Measurements from ENCODE around the gene PDE6H. TPM values are rescaled to one million over a fixed set of nuclear protein-coding genes. Genes with fewer than 3 reads are reported as not detected.

The PDE6H gene
- total RNA-seq, 1 experiment from 2014 or later: not detected

DNA sequence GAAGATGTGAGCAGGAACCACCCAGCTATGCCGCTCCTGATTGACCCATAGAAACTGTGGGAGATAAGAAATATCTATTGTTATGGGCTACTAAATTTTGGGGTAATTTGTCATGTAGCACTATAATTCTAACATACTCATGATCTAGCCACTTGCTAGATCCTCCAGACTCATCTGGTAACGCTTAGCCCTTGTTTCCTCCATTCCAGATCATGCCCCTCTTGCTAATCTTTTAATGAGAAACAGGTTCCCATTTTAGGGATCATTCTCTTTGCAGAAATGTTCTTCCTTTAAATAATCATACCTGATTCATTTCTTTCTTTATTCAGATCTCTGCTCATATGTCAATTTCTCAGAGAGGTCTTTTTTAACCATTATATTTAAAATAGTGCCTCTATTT is 7.6 kb upstream of the PDE6H start:
- intact Hi-C loops (cut with micrococcal nuclease; ENCODE audit: unreplicated experiment): no loop called here

DNA sequence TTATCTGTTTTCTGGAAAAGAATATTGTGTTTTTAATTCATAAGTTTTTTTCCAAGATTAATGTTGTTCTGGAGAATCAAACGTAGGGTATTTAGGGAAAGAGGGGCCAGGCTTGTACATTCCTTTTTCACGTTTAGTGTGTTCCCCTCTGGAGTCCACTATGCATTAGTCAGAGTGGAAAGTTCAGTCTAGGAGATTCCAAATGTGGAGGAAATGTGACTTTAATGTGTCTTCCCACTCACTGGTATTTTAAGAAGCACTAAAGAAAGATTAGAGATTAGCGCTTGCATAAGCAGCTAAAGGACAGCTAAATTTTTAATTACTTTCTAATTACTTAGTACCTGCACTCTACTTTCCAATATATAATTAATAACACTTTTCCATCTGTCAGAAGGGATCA is 4.4 kb upstream of the PDE6H start:
- intact Hi-C loops (cut with micrococcal nuclease; ENCODE audit: unreplicated experiment): no loop called here
- POLR2A ChIA-PET (ENCODE audit: low non-redundant PET): no interaction called here
- Histone ChIP-seq H3K36me3 (ENCODE audit: insufficient read depth, low read length, poor library complexity, severe bottlenecking) (no peaks in the 10 kb centered on the region), H3K4me3 (ENCODE audit: low read depth, low read length, poor library complexity, severe bottlenecking) (no peak overlapping the region), H3K9me3 (ENCODE audit: low read depth, low read length, poor library complexity, severe bottlenecking) (no peaks in the 10 kb centered on the region), H3K27ac (ENCODE audit: low read depth, low read length, poor library complexity, severe bottlenecking) (no peak overlapping the region), H3K4me1 (ENCODE audit: insufficient read depth, low read length, poor library complexity, severe bottlenecking) (peaks cover 8% of the 10 kb centered on the region), H3K27me3 (replicated peaks; ENCODE audit: insufficient read depth, low read depth, low read length, poor library complexity) (no peaks in the 10 kb centered on the region)
- BruUV-seq (replicated peaks): no TSS peak
- no peak for DNase-seq (ENCODE audit: low spot score)
- CTCF ChIA-PET: no interaction called here
- TF ChIP-seq, protein P1, sequence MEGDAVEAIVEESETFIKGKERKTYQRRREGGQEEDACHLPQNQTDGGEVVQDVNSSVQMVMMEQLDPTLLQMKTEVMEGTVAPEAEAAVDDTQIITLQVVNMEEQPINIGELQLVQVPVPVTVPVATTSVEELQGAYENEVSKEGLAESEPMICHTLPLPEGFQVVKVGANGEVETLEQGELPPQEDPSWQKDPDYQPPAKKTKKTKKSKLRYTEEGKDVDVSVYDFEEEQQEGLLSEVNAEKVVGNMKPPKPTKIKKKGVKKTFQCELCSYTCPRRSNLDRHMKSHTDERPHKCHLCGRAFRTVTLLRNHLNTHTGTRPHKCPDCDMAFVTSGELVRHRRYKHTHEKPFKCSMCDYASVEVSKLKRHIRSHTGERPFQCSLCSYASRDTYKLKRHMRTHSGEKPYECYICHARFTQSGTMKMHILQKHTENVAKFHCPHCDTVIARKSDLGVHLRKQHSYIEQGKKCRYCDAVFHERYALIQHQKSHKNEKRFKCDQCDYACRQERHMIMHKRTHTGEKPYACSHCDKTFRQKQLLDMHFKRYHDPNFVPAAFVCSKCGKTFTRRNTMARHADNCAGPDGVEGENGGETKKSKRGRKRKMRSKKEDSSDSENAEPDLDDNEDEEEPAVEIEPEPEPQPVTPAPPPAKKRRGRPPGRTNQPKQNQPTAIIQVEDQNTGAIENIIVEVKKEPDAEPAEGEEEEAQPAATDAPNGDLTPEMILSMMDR (conservative IDR thresholded peaks at IDR 0.05; ENCODE audit: low read depth, low read length): no peak
- no peak for TF ChIP-seq EZH2 (IDR thresholded peaks at IDR 0.05; ENCODE audit: borderline replicate concordance, low read depth, low read length, poor library complexity, severe bottlenecking)

More for the DNA sequence above, 7.6 kb upstream of the PDE6H start:
- H3K9me3 ChIP-seq (ENCODE audit: low read depth, low read length, poor library complexity, severe bottlenecking): no peaks in the 10 kb centered on the region
- H3K36me3 ChIP-seq (ENCODE audit: insufficient read depth, low read length, poor library complexity, severe bottlenecking): no peaks in the 10 kb centered on the region
- ChIA-PET CTCF (no interaction called here), POLR2A (ENCODE audit: low non-redundant PET) (no interaction called here)
- no peak overlapping the region for H3K4me3 ChIP-seq (ENCODE audit: low read depth, low read length, poor library complexity, severe bottlenecking)
- TF ChIP-seq EZH2 (IDR thresholded peaks at IDR 0.05; ENCODE audit: borderline replicate concordance, low read depth, low read length, poor library complexity, severe bottlenecking): no peak
- TF ChIP-seq, protein P1 (conservative IDR thresholded peaks at IDR 0.05; ENCODE audit: low read depth, low read length): no peak
- H3K4me1 ChIP-seq (ENCODE audit: insufficient read depth, low read length, poor library complexity, severe bottlenecking): peaks cover 26% of the 10 kb centered on the region
- no peaks in the 10 kb centered on the region for H3K27me3 ChIP-seq (replicated peaks; ENCODE audit: insufficient read depth, low read depth, low read length, poor library complexity)
- H3K27ac ChIP-seq (ENCODE audit: low read depth, low read length, poor library complexity, severe bottlenecking): no peak overlapping the region
- DNase-seq (ENCODE audit: low spot score): no peak
- no TSS peak for BruUV-seq (replicated peaks)

DNA sequence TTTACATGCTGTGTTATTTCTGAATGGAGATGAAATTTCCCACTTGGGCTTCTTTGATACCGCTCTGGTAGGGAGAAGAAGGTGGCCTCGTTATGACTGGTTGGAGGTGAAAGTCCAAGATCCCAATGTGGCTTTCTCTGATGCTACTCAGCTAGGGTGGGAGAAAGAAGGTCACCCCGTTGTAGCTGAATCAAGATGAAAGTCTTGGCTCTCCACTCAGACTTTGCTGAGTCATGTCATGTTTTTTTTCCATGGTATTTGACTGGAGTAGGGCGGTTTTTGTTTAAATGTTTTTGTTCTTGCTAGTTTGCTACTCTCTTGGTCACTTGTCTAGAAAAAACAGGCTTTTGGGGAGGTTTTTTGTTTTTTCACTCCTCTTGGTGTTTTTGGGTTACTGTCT is 2.4 kb upstream of the PDE6H start:
- Histone ChIP-seq H3K9me3 (ENCODE audit: low read depth, low read length, poor library complexity, severe bottlenecking) (no peaks in the 10 kb centered on the region), H3K27me3 (replicated peaks; ENCODE audit: insufficient read depth, low read depth, low read length, poor library complexity) (no peaks in the 10 kb centered on the region), H3K27ac (ENCODE audit: low read depth, low read length, poor library complexity, severe bottlenecking) (no peak overlapping the region), H3K4me3 (ENCODE audit: low read depth, low read length, poor library complexity, severe bottlenecking) (no peak overlapping the region), H3K36me3 (ENCODE audit: insufficient read depth, low read length, poor library complexity, severe bottlenecking) (no peaks in the 10 kb centered on the region), H3K4me1 (ENCODE audit: insufficient read depth, low read length, poor library complexity, severe bottlenecking) (peaks cover 8% of the 10 kb centered on the region)
- CTCF ChIA-PET: no interaction called here
- POLR2A ChIA-PET (ENCODE audit: low non-redundant PET): interaction anchor here (0.6 kb wide), 1 partner anchor 797 kb away, joined by 3 read pairs; no protein-coding TSS in a partner anchor
- no TSS peak for BruUV-seq (replicated peaks)
- TF ChIP-seq EZH2 (IDR thresholded peaks at IDR 0.05; ENCODE audit: borderline replicate concordance, low read depth, low read length, poor library complexity, severe bottlenecking): no peak
- TF ChIP-seq, protein P1 (conservative IDR thresholded peaks at IDR 0.05; ENCODE audit: low read depth, low read length): no peak
- DNase-seq (ENCODE audit: low spot score): no peak
- intact Hi-C loops (cut with micrococcal nuclease; ENCODE audit: unreplicated experiment): no loop called here

Data from A673 (cell line).